GM21737 (cell line): ENCODE results near the gene NOS3.
"Not testable (repeated sequence)": the region's sequence is repeated elsewhere in the genome, so short reads cannot be mapped to it uniquely, and the experiment has no call there.

Experiments used
- ATAC-seq: cut with Tn5 transposase; IDR thresholded peaks from one replicate; pipeline ENCODE4 v1.9.1; 2021; ENCODE audit warnings: mild to moderate bottlenecking, moderate library complexity; ENCODE audit not compliant: unreplicated experiment

The NOS3 gene

DNA sequence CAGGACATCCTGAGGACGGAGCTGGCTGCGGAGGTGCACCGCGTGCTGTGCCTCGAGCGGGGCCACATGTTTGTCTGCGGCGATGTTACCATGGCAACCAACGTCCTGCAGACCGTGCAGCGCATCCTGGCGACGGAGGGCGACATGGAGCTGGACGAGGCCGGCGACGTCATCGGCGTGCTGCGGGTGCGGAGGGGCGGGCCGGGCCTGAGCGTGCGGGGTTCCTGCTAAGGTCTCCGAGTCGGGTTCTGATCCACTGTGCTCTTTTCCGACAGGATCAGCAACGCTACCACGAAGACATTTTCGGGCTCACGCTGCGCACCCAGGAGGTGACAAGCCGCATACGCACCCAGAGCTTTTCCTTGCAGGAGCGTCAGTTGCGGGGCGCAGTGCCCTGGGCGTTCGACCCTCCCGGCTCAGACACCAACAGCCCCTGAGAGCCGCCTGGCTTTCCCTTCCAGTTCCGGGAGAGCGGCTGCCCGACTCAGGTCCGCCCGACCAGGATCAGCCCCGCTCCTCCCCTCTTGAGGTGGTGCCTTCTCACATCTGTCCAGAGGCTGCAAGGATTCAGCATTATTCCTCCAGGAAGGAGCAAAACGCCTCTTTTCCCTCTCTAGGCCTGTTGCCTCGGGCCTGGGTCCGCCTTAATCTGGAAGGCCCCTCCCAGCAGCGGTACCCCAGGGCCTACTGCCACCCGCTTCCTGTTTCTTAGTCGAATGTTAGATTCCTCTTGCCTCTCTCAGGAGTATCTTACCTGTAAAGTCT, 23.1 kb downstream of the NOS3 start:
- peak; percentile 41 for ATAC-seq

DNA sequence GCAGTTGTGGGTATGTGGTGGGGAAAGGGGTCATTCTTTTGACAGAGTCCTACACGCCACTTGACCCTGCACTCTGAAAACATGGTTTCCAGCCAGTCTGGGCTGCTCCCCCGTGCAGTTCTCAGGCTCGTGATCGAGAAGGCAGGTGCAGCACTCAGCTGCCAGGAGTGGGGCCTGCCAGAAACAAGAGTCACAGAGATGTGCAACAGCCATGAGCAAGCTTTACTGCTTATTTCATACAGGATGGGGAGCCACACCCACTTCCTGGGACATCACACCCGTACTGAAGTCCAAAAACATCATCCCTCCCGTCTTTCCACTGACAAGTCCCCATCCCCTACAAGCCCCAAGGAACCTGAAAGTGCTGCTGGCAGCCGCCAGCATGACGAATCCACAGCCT, 24.1 kb downstream of the NOS3 start:
- ATAC-seq = no peak

DNA sequence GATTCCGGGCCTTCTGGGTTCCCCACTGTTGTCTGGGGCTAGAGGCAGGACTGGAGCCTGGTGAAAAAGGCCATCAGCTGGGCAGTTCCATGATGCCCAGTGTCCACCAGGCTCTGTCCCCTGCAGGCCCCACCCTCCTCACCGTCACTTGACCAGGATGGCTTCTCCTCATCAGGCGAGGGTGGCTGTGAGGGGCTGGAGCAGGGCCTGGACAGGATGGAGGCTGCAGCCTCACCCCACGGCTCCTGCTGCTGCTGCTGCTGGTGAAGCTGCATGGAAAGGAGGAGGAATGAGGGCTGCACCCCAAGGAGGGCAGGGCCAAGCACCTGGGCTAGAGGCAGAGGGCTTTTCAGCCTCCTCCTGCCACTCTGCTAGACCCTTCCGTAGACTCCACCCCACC, 25.1 kb downstream of the NOS3 start:
- ATAC-seq = no peak

DNA sequence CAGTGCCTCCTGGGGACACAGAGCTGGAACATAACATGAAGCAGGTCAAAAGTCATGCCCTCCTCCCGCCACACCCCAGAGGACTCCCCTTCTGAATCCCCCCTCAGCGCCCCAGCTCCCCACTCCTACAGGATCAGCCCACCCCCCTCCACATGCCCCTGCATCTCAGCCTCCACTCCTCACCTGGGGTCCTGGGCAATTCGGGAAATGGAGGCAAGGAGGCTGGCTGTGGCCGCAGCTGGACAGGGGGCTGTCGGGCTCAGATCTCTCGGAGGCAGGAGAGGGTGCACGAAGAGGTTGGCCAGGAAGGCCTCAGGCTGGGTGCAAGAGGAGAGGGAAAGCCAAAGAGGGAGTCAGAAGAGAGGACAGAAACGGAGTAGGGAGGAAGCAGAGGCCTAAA, 25.7 kb downstream of the NOS3 start:
- ATAC-seq = no peak

DNA sequence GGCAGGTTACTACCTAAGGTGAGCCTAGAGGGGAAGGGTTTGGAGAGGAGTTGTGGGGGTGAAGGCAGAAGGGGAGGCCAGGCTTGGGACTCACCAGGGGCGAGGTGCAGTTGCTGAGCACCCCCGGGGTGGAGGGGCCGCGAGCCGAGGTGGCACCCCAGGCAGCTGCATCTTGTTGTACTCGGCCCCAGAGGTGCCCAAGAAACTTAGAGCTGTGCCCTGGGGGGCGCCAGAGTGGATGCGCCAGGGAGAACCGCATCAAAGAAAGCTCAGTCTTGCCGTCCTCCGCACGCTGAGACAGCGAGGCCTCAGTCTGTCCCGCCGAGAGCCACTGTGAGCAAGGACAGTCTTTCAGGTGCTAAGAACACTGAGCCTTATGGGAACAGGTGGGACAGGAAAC, 26.1 kb downstream of the NOS3 start:
- no peak for ATAC-seq

DNA sequence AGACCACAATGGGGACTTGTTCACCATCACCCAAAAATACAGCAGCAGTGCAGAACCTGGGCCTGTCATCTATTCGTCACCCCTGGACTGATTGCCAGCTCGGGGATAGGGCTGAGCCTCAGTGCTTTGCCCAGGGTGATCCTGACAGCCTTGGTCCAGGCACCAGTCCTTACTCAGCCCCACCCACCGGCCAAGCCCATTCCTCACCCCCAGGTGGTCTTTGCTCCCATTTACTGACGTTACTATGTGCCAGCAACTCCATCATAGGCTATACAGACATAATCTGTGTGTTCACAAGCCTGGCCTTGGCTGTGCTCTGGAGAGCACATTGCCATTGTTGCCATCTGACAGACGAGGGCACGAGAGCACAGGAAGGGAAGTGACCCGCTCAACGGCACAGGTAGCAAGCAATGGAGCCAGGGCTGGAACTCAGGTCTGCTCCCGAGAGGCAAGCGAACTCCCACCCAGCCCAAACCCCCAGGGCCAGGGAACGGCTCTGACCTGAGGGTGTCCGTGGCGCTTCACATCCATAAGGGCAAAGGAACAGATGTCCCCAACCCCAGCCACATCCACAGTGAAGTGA, 26.6 kb downstream of the NOS3 start:
- no peak for ATAC-seq

DNA sequence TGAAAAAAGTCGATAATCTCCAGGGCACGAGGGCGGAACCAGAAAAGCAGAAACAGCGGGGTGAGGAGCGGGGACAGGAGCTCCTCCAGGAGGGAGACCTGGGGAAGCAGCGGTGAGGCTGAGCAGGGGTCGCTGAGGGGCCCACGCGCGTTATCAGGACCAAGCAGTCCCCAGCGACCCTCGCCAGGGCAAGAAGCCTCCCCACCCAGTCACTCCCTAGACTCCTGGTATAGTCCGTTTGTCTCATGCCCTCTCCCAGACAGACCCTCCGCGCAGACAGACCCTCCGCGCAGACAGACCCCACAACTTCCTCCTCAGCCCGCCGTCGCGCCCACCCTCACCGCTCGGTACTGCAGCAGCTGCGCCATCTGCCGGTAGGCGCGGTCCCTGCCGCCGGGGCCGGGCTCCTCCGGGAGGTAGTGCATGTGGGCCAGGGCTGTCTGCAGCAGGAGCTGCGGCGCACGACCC, 27.2 kb downstream of the NOS3 start:
- no peak for ATAC-seq

DNA sequence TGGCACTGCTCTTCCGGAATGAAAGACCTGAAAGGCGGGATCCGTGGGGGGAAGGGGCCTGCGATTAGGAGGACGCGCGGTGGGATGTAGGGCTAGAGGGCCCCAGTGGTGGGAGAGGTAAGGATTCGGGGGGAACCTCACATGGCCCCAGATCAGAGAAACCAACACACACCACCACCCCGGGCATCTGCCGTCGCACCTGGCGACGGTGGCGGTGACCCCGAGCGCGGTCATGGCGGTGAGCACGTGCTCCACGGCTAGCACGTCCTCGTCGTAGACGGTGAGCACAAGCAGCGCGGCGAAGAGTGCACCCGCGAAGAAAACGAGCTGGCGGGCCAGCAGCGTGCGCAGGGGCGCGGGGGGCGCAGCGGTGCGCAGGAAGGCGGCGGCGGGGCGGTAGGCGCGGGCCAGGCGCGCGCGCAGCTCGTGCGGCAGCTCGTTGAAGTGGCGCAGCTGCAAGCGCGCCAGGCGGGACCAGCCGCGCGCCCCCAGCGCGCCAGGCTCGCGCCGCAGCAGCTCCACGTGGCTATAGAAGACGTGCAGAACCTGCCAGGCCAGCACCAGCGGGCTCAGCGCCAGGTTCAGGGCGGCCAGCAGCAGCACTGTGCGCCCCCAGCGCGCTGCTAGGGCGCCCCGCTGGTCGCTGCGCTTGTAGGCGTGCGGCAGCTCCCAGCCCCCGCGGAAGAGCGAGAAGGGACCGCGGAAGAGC, 27.8 kb downstream of the NOS3 start:
- ATAC-seq = no peak

DNA sequence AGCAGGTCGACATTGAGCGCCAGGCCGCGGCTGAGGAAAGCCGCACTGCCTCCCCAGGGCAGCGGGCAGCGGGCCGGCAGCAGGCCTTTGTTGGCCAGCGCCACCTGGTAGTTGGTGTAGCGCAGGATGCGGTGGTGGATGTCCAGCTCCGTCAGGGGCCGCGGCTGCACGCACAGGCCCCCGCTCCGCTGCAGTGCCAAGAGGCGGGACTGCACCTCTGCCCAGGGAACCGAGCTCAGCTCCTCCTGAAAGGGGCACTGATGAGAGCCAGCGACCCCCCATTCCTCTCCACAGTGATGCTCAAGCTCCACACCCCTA, 28.3 kb downstream of the NOS3 start:
- ATAC-seq = no peak

DNA sequence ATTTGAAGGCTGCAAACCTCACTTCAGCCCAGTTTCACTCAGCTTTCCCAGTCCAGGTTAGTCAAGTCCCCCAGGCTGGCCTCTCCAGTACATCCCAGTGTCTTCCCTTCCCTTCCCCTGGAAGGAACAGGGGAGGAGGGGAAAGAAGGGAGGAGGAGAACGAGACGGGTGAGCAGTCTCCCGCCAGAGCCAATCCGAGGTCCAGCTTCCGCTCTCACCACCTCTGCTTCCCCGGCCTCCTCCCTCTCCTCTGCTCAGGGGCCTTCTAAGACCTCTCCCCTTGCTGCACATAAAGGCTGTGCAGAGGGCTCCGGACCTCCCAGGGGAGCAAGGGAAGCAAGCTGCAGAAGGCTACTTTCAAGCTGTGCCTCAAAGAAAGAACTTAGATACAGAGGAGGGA, 29.4 kb downstream of the NOS3 start:
- ATAC-seq = no peak

DNA sequence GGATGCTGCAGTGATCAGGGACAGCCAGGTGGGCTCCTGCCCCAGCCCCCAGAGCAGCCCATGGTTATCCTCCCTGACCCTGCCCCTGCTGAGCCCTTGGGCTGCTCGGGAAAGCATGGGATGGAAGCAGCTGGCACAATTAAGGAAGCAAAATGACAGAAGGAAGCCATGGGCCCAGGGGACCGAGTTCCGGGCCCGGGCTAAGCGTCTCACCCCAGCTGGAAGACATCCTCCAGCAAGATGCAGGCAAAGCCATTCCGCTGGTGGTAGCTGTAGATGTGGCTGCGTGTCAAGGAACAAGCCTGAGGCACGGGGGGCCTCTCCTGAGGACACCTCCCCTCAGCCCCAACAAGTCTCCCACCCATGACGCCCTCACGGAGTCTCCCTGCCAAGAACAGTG, 32.4 kb downstream of the NOS3 start:
- ATAC-seq = no peak

DNA sequence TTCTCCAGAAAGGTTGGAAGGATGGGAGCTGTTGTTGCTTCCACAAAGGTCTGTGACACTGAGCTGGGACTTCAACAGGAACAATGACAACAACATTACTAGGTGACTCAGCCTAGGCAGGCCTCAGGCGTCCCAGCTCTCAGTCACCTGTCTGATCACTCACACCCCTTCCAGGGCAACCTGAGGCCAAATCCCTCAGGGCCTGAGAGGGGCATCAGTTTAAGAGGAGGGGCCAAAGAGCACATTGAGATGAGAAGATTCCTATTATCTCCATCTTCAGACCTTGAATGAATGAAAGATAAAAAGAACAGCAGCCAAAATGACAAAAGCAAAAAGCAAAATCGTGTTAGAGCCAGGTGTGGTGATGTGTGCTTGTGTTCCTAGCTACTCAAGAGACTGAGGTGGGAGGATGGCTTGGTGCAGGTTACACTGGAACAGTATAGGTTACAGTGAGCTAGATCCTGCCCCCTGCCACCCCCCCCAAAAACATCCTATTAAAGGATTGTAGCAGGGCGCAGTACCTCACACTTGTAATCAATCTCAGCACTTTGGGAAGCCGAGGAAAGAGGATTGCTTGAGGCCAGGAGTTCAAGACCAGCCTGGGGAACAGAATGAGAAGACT, 33.7 kb downstream of the NOS3 start, which contains the start of gene ATG9B:
ATG9B (minus strand) TSS at position 60 of the 622 bp plus-strand sequence. CDS start 71 bp downstream, outside the sequence.
- ATAC-seq = no peak

DNA sequence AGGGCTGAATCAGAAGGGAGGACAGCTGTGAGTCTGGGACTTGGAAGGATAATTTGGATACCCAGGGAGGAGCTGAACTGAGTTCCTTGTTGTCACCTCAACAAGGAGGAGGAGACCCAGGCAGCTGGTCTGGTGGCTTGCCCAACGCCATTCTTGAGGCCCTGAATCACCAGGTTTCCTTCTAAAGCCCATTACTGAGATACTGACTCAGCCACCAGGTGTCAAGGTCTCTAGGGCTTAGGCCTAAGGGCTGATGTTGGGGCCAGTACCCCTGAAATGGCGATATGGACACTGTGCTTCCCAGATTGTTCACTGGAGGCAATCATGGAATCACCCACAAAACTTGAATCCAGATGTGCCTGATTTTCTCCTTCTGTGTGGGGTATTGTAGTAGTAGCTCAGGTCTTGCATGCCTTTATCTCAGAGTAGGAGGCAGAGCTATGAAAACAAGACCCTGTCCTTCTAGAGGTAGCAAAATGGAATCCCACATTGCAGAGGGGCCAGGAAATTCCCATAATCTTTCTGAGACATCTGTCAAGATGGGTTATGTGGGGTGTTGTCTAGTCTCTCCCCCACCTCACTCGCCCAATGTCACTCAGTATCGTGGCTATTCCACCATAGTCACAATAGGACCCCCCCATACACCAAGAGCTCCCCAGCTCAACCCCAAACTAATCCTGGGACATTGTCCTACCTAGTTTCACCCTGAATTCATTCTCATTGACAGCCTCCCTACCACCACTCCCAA, 35.3 kb downstream of the NOS3 start:
- ATAC-seq = no peak

DNA sequence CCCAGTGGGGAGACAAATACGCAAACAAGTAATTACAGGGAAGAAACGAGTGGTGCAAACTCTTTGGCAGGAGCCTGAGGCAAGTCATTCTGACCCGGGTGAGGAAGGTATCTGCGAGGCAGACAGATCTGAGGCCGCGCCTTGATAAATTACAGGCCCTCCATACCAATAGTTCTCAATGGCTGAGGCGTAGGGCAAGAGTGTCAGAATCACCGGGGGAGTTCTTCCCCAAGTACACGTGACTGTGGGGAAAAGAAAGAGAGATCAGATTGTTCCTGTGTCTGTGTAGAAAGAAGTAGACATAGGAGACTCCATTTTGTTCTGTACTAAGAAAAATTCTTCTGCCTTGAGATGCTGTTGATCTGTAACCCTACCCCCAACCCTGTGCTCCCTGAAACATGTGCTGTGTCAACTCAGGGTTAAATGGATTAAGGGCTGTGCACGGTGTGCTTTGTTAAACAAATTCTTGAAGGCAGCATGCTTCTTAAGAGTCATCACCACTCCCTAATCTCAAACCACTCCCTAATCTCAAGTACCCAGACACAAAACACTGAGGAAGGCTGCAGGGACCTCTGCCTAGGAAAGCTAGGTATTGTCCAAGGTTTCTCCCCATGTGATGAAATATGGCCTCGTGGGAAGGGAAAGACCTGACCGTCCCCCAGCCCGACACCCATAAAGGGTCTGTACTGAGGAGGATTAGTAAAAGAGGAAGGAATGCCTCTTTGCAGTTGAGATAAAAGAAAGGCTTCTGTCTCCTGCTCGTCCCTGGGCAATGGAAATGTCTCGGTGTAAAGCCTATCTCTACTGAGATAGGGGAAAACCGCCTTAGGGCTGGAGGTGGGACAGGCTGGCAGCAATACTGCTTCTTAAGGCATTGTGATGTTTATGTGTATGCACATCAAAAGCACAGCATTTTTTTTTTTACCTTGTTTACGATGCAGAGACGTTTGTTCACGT, 36.2 kb downstream of the NOS3 start:
- not testable (repeated sequence) for ATAC-seq

DNA sequence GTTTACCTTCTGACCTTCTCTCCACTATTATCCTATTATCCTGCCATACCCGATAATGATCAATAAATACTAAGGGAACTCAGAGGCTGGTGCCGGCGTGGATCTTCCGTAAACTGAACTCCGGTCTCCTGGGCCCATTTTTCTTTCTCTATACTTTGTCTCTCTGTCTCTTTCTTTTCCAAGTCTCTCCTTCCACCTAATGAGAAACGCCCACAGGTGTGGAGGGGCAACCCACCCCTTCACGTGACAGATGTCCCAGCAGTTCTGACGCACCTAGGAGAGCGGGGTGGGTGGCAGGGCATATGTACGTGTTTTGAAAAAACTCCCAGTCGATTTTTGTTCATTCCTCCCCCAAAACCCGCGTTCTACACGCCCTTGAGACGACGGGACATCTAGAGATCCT, 36.9 kb downstream of the NOS3 start:
- ATAC-seq = not testable (repeated sequence)

DNA sequence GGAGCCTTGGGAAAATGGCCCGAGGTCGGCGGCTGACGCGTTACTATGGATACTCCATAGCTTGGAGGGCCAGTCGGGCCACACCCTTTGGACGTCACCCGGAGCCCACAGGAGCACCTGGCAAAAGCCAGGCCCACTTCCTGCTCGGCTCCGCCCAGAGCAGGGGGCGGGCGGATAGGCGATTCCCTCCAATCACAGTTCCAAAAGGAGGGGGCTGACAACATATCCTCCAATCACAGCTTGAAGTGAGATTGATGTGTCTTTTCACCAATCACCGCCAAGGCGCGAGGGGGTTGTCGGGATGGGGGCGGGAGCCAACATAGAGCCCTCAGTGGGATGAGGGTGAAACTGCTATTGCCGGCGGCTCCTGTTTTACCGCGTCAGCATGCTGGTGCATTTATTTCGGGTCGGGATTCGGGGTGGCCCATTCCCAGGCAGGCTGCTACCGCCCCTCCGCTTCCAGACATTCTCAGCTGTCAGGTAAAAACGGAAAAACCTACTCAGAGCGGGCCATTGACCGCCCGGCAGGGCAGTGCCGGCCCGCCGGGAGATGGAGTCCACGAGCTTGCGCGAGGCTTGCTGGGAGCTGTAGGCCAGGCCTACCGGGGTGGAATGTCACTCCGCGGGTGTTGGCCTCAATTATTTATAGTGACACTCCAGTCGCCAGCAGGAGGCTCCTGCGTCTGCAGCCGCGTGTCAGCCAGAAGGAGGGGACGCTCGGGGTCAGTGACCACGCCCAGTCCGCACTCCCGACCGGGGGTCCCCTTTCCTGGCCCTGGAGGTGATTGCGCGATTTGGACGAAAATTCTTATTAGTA, 37.5 kb downstream of the NOS3 start, which contains the start of gene ABCB8:
ABCB8 (plus strand) TSS at position 320 of the 817 bp plus-strand sequence; CDS start at position 386, 66 bp downstream.
- peak; percentile 97 for ATAC-seq

DNA sequence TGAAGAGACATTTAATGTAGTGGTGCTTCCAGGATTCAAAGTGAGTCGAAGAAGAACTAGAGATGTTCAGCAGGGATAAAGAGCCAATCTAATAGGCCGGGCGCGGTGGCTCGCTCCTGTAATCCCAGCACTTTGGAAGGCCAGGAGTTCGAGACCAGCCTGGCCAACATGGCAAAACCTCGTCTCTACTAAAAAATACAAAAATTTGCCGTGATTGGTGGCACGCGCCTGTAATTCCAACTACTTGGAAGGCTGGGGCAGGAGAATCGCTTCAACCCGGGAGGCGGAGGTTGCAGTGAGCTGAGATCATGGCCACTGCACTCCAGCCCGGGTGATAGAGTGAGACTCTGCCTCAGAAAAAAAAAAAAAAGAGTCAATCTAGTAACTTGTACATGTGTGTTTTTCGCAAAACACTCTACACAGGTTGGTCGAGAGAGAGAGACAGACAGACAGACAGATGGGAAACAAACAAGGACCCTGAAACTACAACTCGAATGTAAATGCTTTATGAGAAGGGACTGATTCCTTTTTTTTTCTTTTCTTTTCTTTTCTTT, 38.2 kb downstream of the NOS3 start:
- ATAC-seq = no peak

DNA sequence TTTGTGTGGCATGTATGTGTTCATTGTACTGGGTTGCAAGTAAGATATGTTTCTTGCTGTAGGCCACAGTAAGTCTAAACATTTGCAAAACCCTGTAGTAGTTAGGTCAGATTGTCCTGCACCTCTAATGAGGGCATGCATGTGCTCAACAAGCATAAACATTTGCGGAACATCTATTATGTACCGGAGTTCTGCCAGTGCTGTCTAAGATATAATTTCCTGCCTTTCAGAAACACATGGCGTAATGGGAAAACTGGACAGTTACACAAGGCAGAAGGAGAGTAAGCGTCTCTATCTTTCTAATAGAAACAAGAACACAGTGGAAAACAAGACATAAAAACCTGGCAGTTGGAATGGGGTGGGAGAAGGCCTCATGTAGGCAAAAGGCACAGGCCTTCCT, 40.2 kb downstream of the NOS3 start:
- no peak for ATAC-seq
